Stomach (tissue), 9 donors: ENCODE results near the gene PRLR. TPM values are rescaled to one million over a fixed set of nuclear protein-coding genes. Genes with fewer than 3 reads are reported as not detected.
A peak's percentile ranks its signal among the peaks of the same experiment; 100 is the strongest.

ENCODE experiments used
- DNase-seq, 2 donors: peaks; one replicate each; pipeline versions ENCODE4 v3.0.0 to v3.0.0-alpha.2; 2013 to 2019
- H3K27ac ChIP-seq, 5 donors: fragments of 200-600 bp in 4 of 5; sonication (generic) in 4 of 5; one replicate each; pipeline ENCODE4 v1.5.1; 2013 to 2019; ENCODE audit warnings: mild to moderate bottlenecking in 1 of 5, moderate library complexity in 1 of 5
- H3K27me3 ChIP-seq, 3 donors: fragments of 200-600 bp; sonication (generic); one replicate each; pipeline ENCODE4 v1.5.1; 2017 to 2019; ENCODE audit warnings: mixed run types in 1 of 3
- H3K36me3 ChIP-seq, 4 donors: fragments of 200-600 bp; sonication (generic); 1 replicate in 3 of 4; 2 replicates in 1 of 4; pipeline ENCODE4 v1.5.1; 2016 to 2019
- H3K4me1 ChIP-seq, 4 donors: fragments of 200-600 bp; sonication (generic); one replicate each; pipeline ENCODE4 v1.5.1; 2016 to 2019
- H3K4me3 ChIP-seq, 4 donors: fragments of 200-600 bp; sonication (generic) in 3 of 4; one replicate each; pipeline ENCODE4 v1.5.1; 2016 to 2019; ENCODE audit warnings: mild to moderate bottlenecking in 1 of 4
- H3K9me3 ChIP-seq, 4 donors: fragments of 200-600 bp; sonication (generic); one replicate each; pipeline ENCODE4 v1.5.1; 2016 to 2019
- EP300 ChIP-seq: sonication (generic); formaldehyde crosslinking; IDR thresholded peaks from one replicate; pipeline ENCODE4 v1.6.1; 2017; ENCODE audit warnings: antibody characterized with exemption
- POLR2A ChIP-seq, 4 donors: fragments of 450-650 bp; IDR thresholded peaks; one replicate each; pipeline ENCODE4 v1.6.1; 2016; ENCODE audit warnings: antibody characterized with exemption in 4 of 4, control low read depth in 2 of 4, mild to moderate bottlenecking in 1 of 4, moderate library complexity in 1 of 4
- POLR2AphosphoS5 ChIP-seq, 3 donors: sonication (generic); formaldehyde crosslinking; IDR thresholded peaks; one replicate each; pipeline ENCODE4 v1.6.1; 2016; ENCODE audit warnings: antibody characterized with exemption in 3 of 3
- WGBS, 5 donors: extraction: QIAGEN DNeasy Blood & Tissue Kit in 3 of 5; methylation state at CpG; one replicate each; pipeline versions ENCODE4 v1.1.5 to v1.1.7; 2013 to 2018; 5-methylcytosine and 5-hydroxymethylcytosine counted together
- intact Hi-C: fragments of 100-400 bp; cut with DNase I; formaldehyde crosslinking; loops from one replicate; pipeline ENCODE4 v1.15.1; 2023; ENCODE audit warnings: low total_unique reads
- polyA plus RNA-seq, 3 donors: library from polyadenylated mRNA; stranded (reverse); fragments of 200-250 nt; gene quantifications; one replicate each; pipeline ENCODE4 v1.2.3, GENCODE V29; 2013
- total RNA-seq, 5 donors: library from RNA; depleted of rRNA; stranded (reverse); fragments of >200 nt; gene quantifications; one replicate each; pipeline versions ENCODE4 v1.1.0 to v1.2.3, GENCODE V29; 2014 to 2016
- TF ChIP-seq, protein P1 (sequence below), 7 experiments: fragments of 450-650 bp in 4 of 7; fragments of 200-600 bp in 3 of 7; sonication (generic) in 3 of 7; IDR thresholded peaks; one replicate each; pipeline ENCODE4 v1.5.1; 2016 to 2019; ENCODE audit warnings: antibody characterized with exemption in 7 of 7, control low read depth in 2 of 7, mild to moderate bottlenecking in 1 of 7
- donor health status: healthy with polysubstance abuse.
- donor health status: Bipolar disorder and iron deficiency.
- donor health status: healthy.

The PRLR gene
- total and polyA plus RNA-seq, 8 donors, result 0.56 to 33.2 (median 4.5) TPM; not detected in 1

DNA sequence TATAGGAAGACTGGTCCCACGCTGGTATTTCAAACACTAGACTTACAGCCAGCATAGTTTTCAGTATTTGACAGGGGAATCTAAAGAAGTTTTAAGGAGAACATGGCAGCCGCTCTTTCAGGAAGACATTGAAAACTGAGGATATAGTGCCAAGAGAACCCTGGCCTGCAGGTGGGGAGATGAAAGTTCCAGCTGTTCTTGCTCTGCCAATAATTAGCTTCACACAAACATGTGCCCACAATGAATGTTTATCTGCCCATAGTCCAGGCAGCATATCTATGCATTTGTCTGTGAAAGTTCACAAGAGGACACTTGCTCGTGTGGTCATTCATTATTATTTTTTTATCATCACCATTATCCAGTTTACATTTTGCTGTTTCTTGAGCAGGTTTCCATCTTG, 134.9 kb downstream of the PRLR start:
- Histone ChIP-seq H3K4me3 (no peak overlapping the region), H3K27me3 (no peaks in the 10 kb centered on the region), H3K4me1 (peaks cover 0 to 3% (median 0%) of the 10 kb centered on the region in 4 donors), H3K27ac (no peak overlapping the region), H3K9me3 (no peaks in the 10 kb centered on the region), H3K36me3 (no peaks in the 10 kb centered on the region)
- intact Hi-C loops, result loop anchor here (10.0 kb wide), 1 partner anchor 509 kb away; no protein-coding TSS in a partner anchor
- TF ChIP-seq EP300 (no peak), POLR2A (IDR thresholded peaks at IDR 0.05) (no peak), POLR2AphosphoS5 (IDR thresholded peaks at IDR 0.05) (no peak)
- TF ChIP-seq, protein P1, sequence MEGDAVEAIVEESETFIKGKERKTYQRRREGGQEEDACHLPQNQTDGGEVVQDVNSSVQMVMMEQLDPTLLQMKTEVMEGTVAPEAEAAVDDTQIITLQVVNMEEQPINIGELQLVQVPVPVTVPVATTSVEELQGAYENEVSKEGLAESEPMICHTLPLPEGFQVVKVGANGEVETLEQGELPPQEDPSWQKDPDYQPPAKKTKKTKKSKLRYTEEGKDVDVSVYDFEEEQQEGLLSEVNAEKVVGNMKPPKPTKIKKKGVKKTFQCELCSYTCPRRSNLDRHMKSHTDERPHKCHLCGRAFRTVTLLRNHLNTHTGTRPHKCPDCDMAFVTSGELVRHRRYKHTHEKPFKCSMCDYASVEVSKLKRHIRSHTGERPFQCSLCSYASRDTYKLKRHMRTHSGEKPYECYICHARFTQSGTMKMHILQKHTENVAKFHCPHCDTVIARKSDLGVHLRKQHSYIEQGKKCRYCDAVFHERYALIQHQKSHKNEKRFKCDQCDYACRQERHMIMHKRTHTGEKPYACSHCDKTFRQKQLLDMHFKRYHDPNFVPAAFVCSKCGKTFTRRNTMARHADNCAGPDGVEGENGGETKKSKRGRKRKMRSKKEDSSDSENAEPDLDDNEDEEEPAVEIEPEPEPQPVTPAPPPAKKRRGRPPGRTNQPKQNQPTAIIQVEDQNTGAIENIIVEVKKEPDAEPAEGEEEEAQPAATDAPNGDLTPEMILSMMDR (IDR thresholded peaks at IDR 0.05), result no peak
- WGBS, 5 donors, result 65 to 75% (median 72%) methylated on average over 3 of the region's 3 CpGs
- DNase-seq, result no peak

DNA sequence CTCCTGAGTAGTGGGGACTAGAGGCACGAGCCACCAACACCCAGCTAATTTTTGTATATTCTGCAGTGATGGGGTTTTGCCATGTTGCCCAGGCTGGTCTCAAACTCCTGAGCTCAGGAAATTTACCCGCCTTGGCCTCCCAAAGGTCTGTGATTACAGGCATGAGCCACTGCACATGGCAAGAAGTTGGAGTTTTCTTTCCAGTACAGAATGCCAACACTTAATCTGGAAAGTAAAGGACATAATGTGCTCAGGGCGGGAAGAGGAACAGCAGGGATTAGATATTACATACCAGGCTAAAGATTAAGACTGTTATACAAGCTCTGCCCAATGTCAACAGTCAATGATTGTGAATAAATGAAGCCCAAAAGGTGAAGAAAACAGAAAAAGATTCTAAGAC, 135.3 kb downstream of the PRLR start:
- Histone ChIP-seq H3K27ac (peak overlapping the region in 2 of 5 donors; percentile 12 to 77), H3K27me3 (no peaks in the 10 kb centered on the region), H3K4me1 (peaks cover 0 to 3% (median 0%) of the 10 kb centered on the region in 4 donors), H3K9me3 (no peaks in the 10 kb centered on the region), H3K4me3 (no peak overlapping the region), H3K36me3 (no peaks in the 10 kb centered on the region)
- no peak for DNase-seq
- WGBS, 5 donors, result 51 to 71% (median 56%) methylated on average over 3 of the region's 3 CpGs
- intact Hi-C loops, result loop anchor here (10.0 kb wide), 1 partner anchor 510 kb away; no protein-coding TSS in a partner anchor
- peak in 1 of 3 donors; percentile 32 for TF ChIP-seq POLR2AphosphoS5 (IDR thresholded peaks at IDR 0.05)
- TF ChIP-seq, protein P1 (IDR thresholded peaks at IDR 0.05), result no peak

DNA sequence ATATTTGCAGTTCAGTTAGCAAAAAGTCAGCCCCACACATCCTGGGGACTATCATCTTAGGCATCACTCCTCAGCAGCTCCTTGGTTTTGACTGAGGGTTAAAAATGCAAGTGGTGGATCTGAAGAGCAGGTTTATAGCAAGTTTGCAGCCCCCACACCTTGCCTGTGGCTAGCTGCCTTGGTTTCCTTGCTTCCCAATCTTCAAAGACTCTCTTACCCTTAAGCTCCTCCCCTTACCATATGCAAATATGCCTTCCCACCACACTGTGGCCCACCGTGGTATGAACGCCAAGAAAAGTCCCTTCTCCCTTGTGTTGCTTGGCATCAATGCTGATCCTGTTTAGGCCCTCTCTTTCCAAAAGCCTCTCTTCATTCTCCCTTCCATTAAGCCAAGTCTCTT, 137.6 kb downstream of the PRLR start:
- 74 to 88% (median 83%) methylated on average over 2 of the region's 2 CpGs for WGBS, 5 donors
- intact Hi-C loops, result loop anchor here (10.0 kb wide), 1 partner anchor 512 kb away; no protein-coding TSS in a partner anchor

DNA sequence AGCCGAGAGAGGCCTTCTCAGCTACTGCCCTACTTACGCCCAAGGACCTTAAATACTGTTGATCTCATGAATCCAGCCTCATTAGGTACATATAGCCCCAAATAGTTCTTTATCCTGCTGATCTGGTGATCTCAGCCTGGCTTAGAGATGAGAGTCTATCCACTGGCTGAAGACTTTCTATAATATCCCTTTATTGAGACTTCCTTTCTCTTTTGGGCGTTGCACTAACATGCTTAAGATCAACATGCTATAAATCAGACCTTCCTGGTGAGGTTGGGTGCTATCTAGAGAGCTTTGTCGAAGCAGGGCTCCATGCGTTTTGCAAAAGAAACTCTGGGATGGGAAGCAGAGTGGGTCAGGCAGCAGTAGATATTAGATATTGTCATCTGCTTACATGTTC, 138.6 kb downstream of the PRLR start:
- intact Hi-C loops, result loop anchor here (10.0 kb wide), 1 partner anchor 513 kb away; no protein-coding TSS in a partner anchor
- peaks cover 0 to 3% (median 0%) of the 10 kb centered on the region in 4 donors for H3K4me1 ChIP-seq
- H3K27ac ChIP-seq, result no peak overlapping the region
- no peaks in the 10 kb centered on the region for H3K27me3 ChIP-seq
- no peak overlapping the region for H3K4me3 ChIP-seq
- H3K9me3 ChIP-seq, result no peaks in the 10 kb centered on the region
- no peaks in the 10 kb centered on the region for H3K36me3 ChIP-seq
- 78 to 89% (median 82%) methylated on average over 5 of the region's 5 CpGs for WGBS, 5 donors
- no peak for DNase-seq
- TF ChIP-seq POLR2A (IDR thresholded peaks at IDR 0.05), result no peak
- TF ChIP-seq EP300, result no peak
- TF ChIP-seq POLR2AphosphoS5 (IDR thresholded peaks at IDR 0.05), result no peak
- TF ChIP-seq, protein P1 (IDR thresholded peaks at IDR 0.05), result no peak

More for the DNA sequence above, 137.6 kb downstream of the PRLR start:
- no peak overlapping the region for H3K4me3 ChIP-seq
- H3K9me3 ChIP-seq, result no peaks in the 10 kb centered on the region
- no peak for DNase-seq
- H3K27me3 ChIP-seq, result no peaks in the 10 kb centered on the region
- H3K27ac ChIP-seq, result no peak overlapping the region
- TF ChIP-seq, protein P1 (IDR thresholded peaks at IDR 0.05), result no peak
- no peak for TF ChIP-seq POLR2AphosphoS5 (IDR thresholded peaks at IDR 0.05)
- no peak for TF ChIP-seq POLR2A (IDR thresholded peaks at IDR 0.05)
- TF ChIP-seq EP300, result no peak
- no peaks in the 10 kb centered on the region for H3K36me3 ChIP-seq
- H3K4me1 ChIP-seq, result peaks cover 0 to 3% (median 0%) of the 10 kb centered on the region in 4 donors
